IMR-90 (cell line): ENCODE results near the gene ATP8B3. TPM values are rescaled to one million over a fixed set of nuclear protein-coding genes. Genes with fewer than 3 reads are reported as not detected.

Source experiments
- ATAC-seq: fragments of 200-7000 bp; cut with Tn5 transposase; 2 replicates; pipeline ENCODE4 v1.9.1; 2020; ENCODE audit warnings: low read depth, mild to moderate bottlenecking, moderate library complexity
- BruUV-seq: library from RNA; stranded (reverse); fragments of 400-500 nt; replicated peaks from 2 replicates; lab custom pipeline; 2021; lab: Mats Ljungman, UMichigan
- CTCF ChIA-PET: fragments of 300-600 bp; formaldehyde crosslinking; extraction: SDS; loops from one replicate; lab custom pipeline; 2021; ENCODE audit warnings: antibody characterized with exemption; lab: Yijun Ruan, JAX
- POLR2A ChIA-PET: fragments of 300-600 bp; sonication (Branson Sonifier 250); formaldehyde crosslinking; loops from one replicate; lab custom pipeline; 2022; ENCODE audit warnings: antibody characterized with exemption; ENCODE audit not compliant: unreplicated experiment; lab: Charles Lee
- DNase-seq: peaks from one replicate; pipeline ENCODE4 v3.0.0; 2013
- H2AFZ ChIP-seq: replicated peaks from 2 replicates; pipeline ENCODE3; 2013; ENCODE audit warnings: low read length, mild to moderate bottlenecking; ENCODE audit not compliant: poor library complexity
- H2AK5ac ChIP-seq: 2 replicates; pipeline ENCODE4 v1.6.1; 2013; ENCODE audit warnings: low read depth, low read length, inconsistent platforms
- H2AK9ac ChIP-seq: replicated peaks from 2 replicates; pipeline ENCODE3; 2013; ENCODE audit warnings: mild to moderate bottlenecking, low read depth, low read length, moderate library complexity; ENCODE audit not compliant: poor library complexity
- H2BK120ac ChIP-seq: 2 replicates; pipeline ENCODE4 v1.6.1; 2013; ENCODE audit warnings: low read depth, low read length, inconsistent platforms
- H2BK15ac ChIP-seq: 3 replicates; pipeline ENCODE4 v1.6.1; 2013; ENCODE audit warnings: low read depth, low read length, inconsistent platforms
- H2BK20ac ChIP-seq: 2 replicates; pipeline ENCODE4 v1.6.1; 2013; ENCODE audit warnings: low read depth, mild to moderate bottlenecking, inconsistent platforms, low read length, moderate library complexity
- H2BK5ac ChIP-seq: 2 replicates; pipeline ENCODE4 v1.6.1; 2013; ENCODE audit warnings: mild to moderate bottlenecking, low read depth, low read length, inconsistent platforms; ENCODE audit not compliant: poor library complexity, severe bottlenecking
- H3K14ac ChIP-seq: replicated peaks from 2 replicates; pipeline ENCODE4 v1.6.1; 2013; ENCODE audit warnings: low read depth, low read length, inconsistent platforms
- H3K18ac ChIP-seq: 2 replicates; pipeline ENCODE4 v1.6.1; 2013; ENCODE audit warnings: low read depth, low read length, control low read depth
- H3K23ac ChIP-seq: 2 replicates; pipeline ENCODE4 v1.6.1; 2013; ENCODE audit warnings: low read depth, low read length, inconsistent platforms
- H3K27ac ChIP-seq: 2 replicates; pipeline ENCODE4 v1.5.1; 2013; ENCODE audit warnings: mild to moderate bottlenecking, control low read depth, low read length; ENCODE audit not compliant: insufficient read depth
- H3K27me3 ChIP-seq: 2 replicates; pipeline ENCODE4 v1.6.1; 2013; ENCODE audit warnings: low read length; ENCODE audit not compliant: control insufficient read depth, insufficient read depth
- H3K36me3 ChIP-seq: 2 replicates; pipeline ENCODE4 v1.6.1; 2013; ENCODE audit warnings: low read length, mixed read lengths; ENCODE audit not compliant: control insufficient read depth, insufficient read depth
- H3K4ac ChIP-seq: 2 replicates; pipeline ENCODE4 v1.6.1; 2013; ENCODE audit warnings: low read depth, low read length, inconsistent platforms
- H3K4me1 ChIP-seq: 2 replicates; pipeline ENCODE4 v1.6.1; 2013; ENCODE audit warnings: low read length, mixed read lengths; ENCODE audit not compliant: control insufficient read depth, insufficient read depth
- H3K4me2 ChIP-seq: 2 replicates; pipeline ENCODE4 v1.6.1; 2013; ENCODE audit warnings: low read depth, mild to moderate bottlenecking, control low read depth, low read length, moderate library complexity
- H3K4me3 ChIP-seq: 2 replicates; pipeline ENCODE4 v1.5.1; 2013; ENCODE audit warnings: low read depth, mild to moderate bottlenecking, control low read depth, low read length, moderate library complexity; ENCODE audit not compliant: insufficient read depth
- H3K56ac ChIP-seq: 2 replicates; pipeline ENCODE4 v1.6.1; 2013; ENCODE audit warnings: low read length, inconsistent platforms; ENCODE audit not compliant: insufficient read depth; ENCODE audit errors: extremely low read depth
- H3K79me1 ChIP-seq, 2 experiments: 2 replicates each; pipeline ENCODE4 v1.6.1; 2013; ENCODE audit warnings: low read length in 2 of 2, inconsistent platforms in 1 of 2, low read depth in 1 of 2
- H3K9ac ChIP-seq: 2 replicates; pipeline ENCODE4 v1.6.1; 2013; ENCODE audit warnings: low read depth, low read length, control low read depth
- H3K9me1 ChIP-seq: 2 replicates; pipeline ENCODE4 v1.6.1; 2013; ENCODE audit warnings: low read length, inconsistent platforms; ENCODE audit not compliant: insufficient read depth
- H3K9me3 ChIP-seq: 2 replicates; pipeline ENCODE4 v1.6.1; 2013; ENCODE audit warnings: low read length; ENCODE audit not compliant: control insufficient read depth, insufficient read depth
- H4K20me1 ChIP-seq: 2 replicates; pipeline ENCODE4 v1.6.1; 2013; ENCODE audit warnings: low read length, inconsistent platforms; ENCODE audit not compliant: insufficient read depth
- H4K5ac ChIP-seq: 2 replicates; pipeline ENCODE4 v1.6.1; 2013; ENCODE audit warnings: mild to moderate bottlenecking, low read depth, low read length, control low read depth
- H4K8ac ChIP-seq, 2 experiments: 2 replicates each; pipeline ENCODE4 v1.6.1; 2013; ENCODE audit warnings: low read depth in 2 of 2, low read length in 2 of 2, control low read depth in 1 of 2, inconsistent platforms in 1 of 2
- H4K91ac ChIP-seq: 2 replicates; pipeline ENCODE4 v1.6.1; 2013; ENCODE audit warnings: low read depth, low read length, inconsistent platforms; ENCODE audit not compliant: insufficient read depth
- MAFK ChIP-seq: IDR thresholded peaks from 2 replicates; pipeline ENCODE4 v1.6.1; 2012; ENCODE audit warnings: low read depth, low read length, improper control_type of control experiment
- POLR2A ChIP-seq: IDR thresholded peaks from 2 replicates; pipeline ENCODE4 v1.6.1; 2012; ENCODE audit warnings: mild to moderate bottlenecking, low read depth, low read length
- USF2 ChIP-seq: fragments of 150-350 bp; IDR thresholded peaks from 2 replicates; pipeline ENCODE4 v1.6.1; 2017; ENCODE audit warnings: mild to moderate bottlenecking, antibody characterized with exemption, low read length, low read depth
- WGBS, 2 experiments: methylation state at CpG; one replicate each; pipeline versions ENCODE4 v1.1.5 to v1.1.7; 2013; ENCODE audit warnings: missing lambda C conversion rate in 2 of 2; ENCODE audit not compliant: insufficient read length in 1 of 2; ENCODE audit errors: extremely low coverage in 2 of 2; 5-methylcytosine and 5-hydroxymethylcytosine counted together
- dilution Hi-C: fragments of 300-500 bp; cut with HindIII; formaldehyde crosslinking; loops from one replicate; pipeline ENCODE4 v1.14.3; 2018; ENCODE audit warnings: low sequenced_read_pairs; ENCODE audit not compliant: unreplicated experiment
- in situ Hi-C: fragments of 300-500 bp; cut with MboI; formaldehyde crosslinking; loops from 3 replicates; pipeline ENCODE4 v1.14.3; 2019; ENCODE audit warnings: low sequenced_read_pairs, inconsistent platforms, mixed read lengths
- intact Hi-C: fragments of 100-400 bp; cut with micrococcal nuclease; formaldehyde crosslinking; loops from 2 replicates; pipeline ENCODE4 v1.10.0; 2022
- polyA plus RNA-seq, 3 experiments: library from polyadenylated mRNA; depleted of rRNA; stranded (reverse); fragments of >200 nt; gene quantifications; 2 replicates each; pipeline ENCODE4 v1.2.3, GENCODE V29; 2012; ENCODE audit warnings: low replicate concordance in 1 of 3
- total RNA-seq: library from RNA; depleted of rRNA; stranded (reverse); fragments of >200 nt; gene quantifications from 2 replicates; pipeline ENCODE4 v1.2.3, GENCODE V29; 2012

ATP8B3 gene
- total and polyA plus RNA-seq, 2 of the 4 experiments (the other 2 are of a cell fraction) = 1.6 to 8.1 TPM

- H2AK5ac ChIP-seq = no peak overlapping the region
- no peaks in the 10 kb centered on the region for H3K27me3 ChIP-seq
- WGBS, 2 experiments = 94% methylated on average over 31 of the region's 57 CpGs; no CpG with 5 or more reads in 1 of the 2 experiments
- DNase-seq (no peak), ATAC-seq (no peak)
- dilution Hi-C loops = no loop called here
- BruUV-seq = no TSS peak
- H3K18ac ChIP-seq = no peak overlapping the region
- no peak overlapping the region for H2AFZ ChIP-seq
- H3K4me3 ChIP-seq = no peak overlapping the region
- peaks cover 45% of the 10 kb centered on the region for H4K20me1 ChIP-seq
- peaks cover 13% of the 10 kb centered on the region; the same call in 1 of the 2 replicates for H3K36me3 ChIP-seq
- H2BK120ac ChIP-seq = no peak overlapping the region
- H3K23ac ChIP-seq = no peak overlapping the region
- H3K9ac ChIP-seq = no peak overlapping the region
- no peak overlapping the region for H4K5ac ChIP-seq
- peaks cover 6 to 50% of the 10 kb centered on the region in 2 experiments for H3K79me1 ChIP-seq
- peaks cover 4% of the 10 kb centered on the region; the same call in 1 of the 2 replicates for H3K4me1 ChIP-seq
- TF ChIP-seq USF2 (no peak), MAFK (no peak), POLR2A (no peak)
- H2BK20ac ChIP-seq = no peak overlapping the region
- no peaks in the 10 kb centered on the region for H3K9me1 ChIP-seq
- H3K4me2 ChIP-seq = no peak overlapping the region
- no peak overlapping the region for H3K14ac ChIP-seq
- CTCF ChIA-PET = interaction anchor here (0.7 kb wide), 1 partner anchor 28 kb away, joined by 3 read pairs; no protein-coding TSS in a partner anchor
- H4K8ac ChIP-seq = no peak overlapping the region
- H3K4ac ChIP-seq = no peak overlapping the region
- H3K9me3 ChIP-seq = no peaks in the 10 kb centered on the region
- in situ Hi-C loops = no loop called here
- H2AK9ac ChIP-seq = no peak overlapping the region
- no peak overlapping the region for H2BK15ac ChIP-seq
- no peak overlapping the region for H3K27ac ChIP-seq
- H4K91ac ChIP-seq = no peak overlapping the region
- no peak overlapping the region for H3K56ac ChIP-seq
- no peak overlapping the region for H2BK5ac ChIP-seq
- intact Hi-C loops = no loop called here
- POLR2A ChIA-PET = no interaction called here
These were observed 16.5 kb upstream of the ATP8B3 start for GRCh38 chr19:1828279-1829238.
